Measurements from ENCODE around the gene PBRM1.

PBRM1 gene

GRCh38 chr3:52660046-52660445 is 25.7 kb downstream of the PBRM1 start:
- no peak for TF ChIP-seq FOXP2 (optimal IDR thresholded peaks at IDR 0.05; ENCODE audit: borderline replicate concordance, extremely low read depth, extremely low read length, insufficient read depth)
- TF ChIP-seq, protein P1, sequence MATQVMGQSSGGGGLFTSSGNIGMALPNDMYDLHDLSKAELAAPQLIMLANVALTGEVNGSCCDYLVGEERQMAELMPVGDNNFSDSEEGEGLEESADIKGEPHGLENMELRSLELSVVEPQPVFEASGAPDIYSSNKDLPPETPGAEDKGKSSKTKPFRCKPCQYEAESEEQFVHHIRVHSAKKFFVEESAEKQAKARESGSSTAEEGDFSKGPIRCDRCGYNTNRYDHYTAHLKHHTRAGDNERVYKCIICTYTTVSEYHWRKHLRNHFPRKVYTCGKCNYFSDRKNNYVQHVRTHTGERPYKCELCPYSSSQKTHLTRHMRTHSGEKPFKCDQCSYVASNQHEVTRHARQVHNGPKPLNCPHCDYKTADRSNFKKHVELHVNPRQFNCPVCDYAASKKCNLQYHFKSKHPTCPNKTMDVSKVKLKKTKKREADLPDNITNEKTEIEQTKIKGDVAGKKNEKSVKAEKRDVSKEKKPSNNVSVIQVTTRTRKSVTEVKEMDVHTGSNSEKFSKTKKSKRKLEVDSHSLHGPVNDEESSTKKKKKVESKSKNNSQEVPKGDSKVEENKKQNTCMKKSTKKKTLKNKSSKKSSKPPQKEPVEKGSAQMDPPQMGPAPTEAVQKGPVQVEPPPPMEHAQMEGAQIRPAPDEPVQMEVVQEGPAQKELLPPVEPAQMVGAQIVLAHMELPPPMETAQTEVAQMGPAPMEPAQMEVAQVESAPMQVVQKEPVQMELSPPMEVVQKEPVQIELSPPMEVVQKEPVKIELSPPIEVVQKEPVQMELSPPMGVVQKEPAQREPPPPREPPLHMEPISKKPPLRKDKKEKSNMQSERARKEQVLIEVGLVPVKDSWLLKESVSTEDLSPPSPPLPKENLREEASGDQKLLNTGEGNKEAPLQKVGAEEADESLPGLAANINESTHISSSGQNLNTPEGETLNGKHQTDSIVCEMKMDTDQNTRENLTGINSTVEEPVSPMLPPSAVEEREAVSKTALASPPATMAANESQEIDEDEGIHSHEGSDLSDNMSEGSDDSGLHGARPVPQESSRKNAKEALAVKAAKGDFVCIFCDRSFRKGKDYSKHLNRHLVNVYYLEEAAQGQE (IDR thresholded peaks at IDR 0.05; ENCODE audit: insufficient read depth in 1 of 2, low read depth in 2 of 2, low read length in 2 of 2): no peak
- TF ChIP-seq SIN3A (IDR thresholded peaks at IDR 0.05; ENCODE audit: borderline replicate concordance, insufficient read depth, low read length): no peak
- TF ChIP-seq TAF1 (IDR thresholded peaks at IDR 0.05; ENCODE audit: borderline replicate concordance, insufficient read depth, low read length): no peak
- TF ChIP-seq POLR2AphosphoS5 (IDR thresholded peaks at IDR 0.05; ENCODE audit: low read depth, low read length): no peak

DNA sequence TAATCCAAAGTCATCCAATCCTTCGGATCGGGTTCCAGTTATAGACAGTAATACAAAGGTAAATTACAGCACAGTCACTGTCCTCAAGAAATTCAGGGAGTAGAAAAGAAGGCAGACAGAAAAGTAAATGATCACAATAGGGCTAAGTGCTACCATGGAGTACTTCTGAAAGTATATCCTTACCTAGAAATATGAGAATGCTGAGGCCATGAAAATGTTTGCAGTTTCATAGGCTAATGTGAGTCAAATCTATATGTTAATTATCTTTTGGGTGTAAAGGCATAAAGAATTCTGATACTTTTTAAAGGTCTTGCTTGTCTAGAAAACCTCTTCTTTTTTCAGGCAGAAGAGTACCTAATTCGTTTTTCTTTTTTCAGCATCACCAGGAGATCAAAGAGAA is 29.8 kb downstream of the PBRM1 start:
- TF ChIP-seq POLR2AphosphoS5 (IDR thresholded peaks at IDR 0.05; ENCODE audit: low read depth, low read length): no peak
- TF ChIP-seq, protein P1 (IDR thresholded peaks at IDR 0.05; ENCODE audit: insufficient read depth in 1 of 2, low read depth in 2 of 2, low read length in 2 of 2): no peak
- TF ChIP-seq FOXP2 (optimal IDR thresholded peaks at IDR 0.05; ENCODE audit: borderline replicate concordance, extremely low read depth, extremely low read length, insufficient read depth): no peak
- TF ChIP-seq TAF1 (IDR thresholded peaks at IDR 0.05; ENCODE audit: borderline replicate concordance, insufficient read depth, low read length): no peak

DNA sequence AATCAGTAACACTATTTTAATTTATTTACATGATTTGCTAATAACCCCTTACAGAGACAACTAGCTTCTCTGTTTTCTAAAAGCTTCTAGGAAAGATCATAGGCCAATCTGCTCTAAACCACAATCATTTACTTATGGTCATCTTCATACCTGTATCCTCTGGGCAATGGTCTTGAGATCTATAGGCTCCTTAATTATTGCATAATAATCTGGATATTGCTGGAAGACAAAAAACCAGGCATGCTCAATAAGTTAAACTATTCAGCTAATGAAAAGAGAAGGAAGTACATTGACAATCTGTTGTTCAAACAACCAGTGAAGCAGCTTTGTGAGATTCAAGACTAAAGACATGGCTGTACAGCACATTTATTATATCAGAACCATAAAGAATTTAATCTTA is 34.1 kb downstream of the PBRM1 start:
- TF ChIP-seq POLR2AphosphoS5 (IDR thresholded peaks at IDR 0.05; ENCODE audit: low read depth, low read length) (no peak), SIN3A (IDR thresholded peaks at IDR 0.05; ENCODE audit: borderline replicate concordance, insufficient read depth, low read length) (no peak), FOXP2 (optimal IDR thresholded peaks at IDR 0.05; ENCODE audit: borderline replicate concordance, extremely low read depth, extremely low read length, insufficient read depth) (no peak), TAF1 (IDR thresholded peaks at IDR 0.05; ENCODE audit: borderline replicate concordance, insufficient read depth, low read length) (no peak)
- TF ChIP-seq, protein P1 (IDR thresholded peaks at IDR 0.05; ENCODE audit: insufficient read depth in 1 of 2, low read depth in 2 of 2, low read length in 2 of 2): no peak

GRCh38 chr3:52650439-52650838 is 35.3 kb downstream of the PBRM1 start:
- TF ChIP-seq SIN3A (IDR thresholded peaks at IDR 0.05; ENCODE audit: borderline replicate concordance, insufficient read depth, low read length): no peak
- no peak for TF ChIP-seq POLR2AphosphoS5 (IDR thresholded peaks at IDR 0.05; ENCODE audit: low read depth, low read length)
- TF ChIP-seq TAF1 (IDR thresholded peaks at IDR 0.05; ENCODE audit: borderline replicate concordance, insufficient read depth, low read length): no peak
- TF ChIP-seq, protein P1 (IDR thresholded peaks at IDR 0.05; ENCODE audit: insufficient read depth in 1 of 2, low read depth in 2 of 2, low read length in 2 of 2): no peak
- no peak for TF ChIP-seq FOXP2 (optimal IDR thresholded peaks at IDR 0.05; ENCODE audit: borderline replicate concordance, extremely low read depth, extremely low read length, insufficient read depth)
